Natural killer cell (primary cell): ENCODE measurements around the gene OLA1. TPM values are rescaled to one million over a fixed set of nuclear protein-coding genes. Genes with fewer than 3 reads are reported as not detected.

Experiments
- ATAC-seq, 3 donors: fragments of 150-1000 bp in 2 of 3; fragments of 200-7000 bp in 1 of 3; cut with Tn5 transposase; 1 replicate in 1 of 3; 2 replicates in 2 of 3; pipeline ENCODE4 v1.10.0; 2021; ENCODE audit warnings: mild to moderate bottlenecking in 2 of 3, moderate library complexity in 2 of 3
- DNase-seq, 2 donors: peaks; one replicate each; pipeline versions ENCODE4 v3.0.0 to v3.0.0-alpha.2; 2013 to 2021; ENCODE audit warnings: mixed read lengths in 1 of 2
- H3K27ac ChIP-seq: one replicate; pipeline ENCODE4 v1.5.1; 2013; ENCODE audit warnings: mild to moderate bottlenecking, low read length
- H3K27me3 ChIP-seq: one replicate; pipeline ENCODE4 v1.6.1; 2013; ENCODE audit warnings: low read length; ENCODE audit not compliant: control insufficient read depth, insufficient read depth
- H3K36me3 ChIP-seq: one replicate; pipeline ENCODE4 v1.6.1; 2013; ENCODE audit warnings: low read length; ENCODE audit not compliant: control insufficient read depth, insufficient read depth
- H3K4me1 ChIP-seq: one replicate; pipeline ENCODE4 v1.6.1; 2013; ENCODE audit warnings: low read length; ENCODE audit not compliant: control insufficient read depth, insufficient read depth
- H3K4me3 ChIP-seq: one replicate; pipeline ENCODE4 v1.5.1; 2013; ENCODE audit warnings: low read length
- H3K9me3 ChIP-seq: one replicate; pipeline ENCODE4 v1.6.1; 2013; ENCODE audit warnings: low read length; ENCODE audit not compliant: control insufficient read depth, insufficient read depth
- H3K27ac Mint-ChIP-seq, 2 donors: one replicate each; pipeline ENCODE4 v1.8.0; 2022; ENCODE audit warnings: mild to moderate bottlenecking in 2 of 2, mixed read lengths in 2 of 2, moderate library complexity in 1 of 2
- H3K27me3 Mint-ChIP-seq, 2 donors: one replicate each; pipeline ENCODE4 v1.8.0; 2022; ENCODE audit warnings: low read depth in 2 of 2, mixed read lengths in 2 of 2
- H3K36me3 Mint-ChIP-seq: one replicate; pipeline ENCODE4 v1.8.0; 2022; ENCODE audit warnings: mixed read lengths
- H3K4me1 Mint-ChIP-seq, 2 donors: one replicate each; pipeline ENCODE4 v1.8.0; 2022; ENCODE audit warnings: mixed read lengths in 2 of 2
- H3K4me3 Mint-ChIP-seq: one replicate; pipeline ENCODE4 v1.8.0; 2022; ENCODE audit warnings: mild to moderate bottlenecking, moderate library complexity, mixed read lengths
- H3K9me3 Mint-ChIP-seq, 2 donors: one replicate each; pipeline ENCODE4 v1.8.0; 2022; ENCODE audit warnings: mixed read lengths in 2 of 2
- CTCF ChIP-seq: fragments of 200-600 bp; IDR thresholded peaks from one replicate; pipeline ENCODE4 v1.8.0; 2022; ENCODE audit warnings: antibody characterized with exemption
- WGBS: methylation state at CpG from one replicate; pipeline ENCODE4 v1.1.7; 2013; ENCODE audit warnings: missing lambda C conversion rate; ENCODE audit not compliant: insufficient coverage; 5-methylcytosine and 5-hydroxymethylcytosine counted together
- intact Hi-C: fragments of 100-400 bp; cut with micrococcal nuclease; formaldehyde crosslinking; loops from one replicate; pipeline ENCODE4 v1.14.2; 2022
- total RNA-seq, 4 donors: library from RNA; stranded (reverse); fragments of 120-200 nt in 1 of 4; gene quantifications; one replicate each; pipeline versions ENCODE4 v1.2.3 to v1.2.4, GENCODE V29; 2013 to 2022

The OLA1 gene
- total RNA-seq, 3 donors from 2014 or later (not counting 1 experiment from before 2014, with no cell fraction given) = 42.3 to 45.9 (median 43.9) TPM

DNA sequence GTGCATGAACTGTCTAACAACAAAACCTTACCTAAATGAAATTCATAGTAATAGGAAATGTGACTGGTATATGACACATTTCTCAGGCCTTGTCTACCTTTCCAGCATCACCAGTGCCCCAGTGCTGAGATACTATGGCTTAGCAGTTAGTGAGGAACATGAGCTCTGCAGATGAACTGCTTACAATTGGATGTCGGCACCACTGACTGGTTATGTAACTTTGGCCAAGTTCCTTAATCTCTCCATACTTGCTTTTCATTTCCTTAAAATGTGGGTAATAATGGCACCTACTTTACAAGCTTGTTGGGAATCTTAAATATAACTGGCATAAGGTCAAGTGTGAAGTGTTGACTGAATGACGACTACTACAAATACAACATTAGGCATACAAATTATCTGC, 136.3 kb downstream of the OLA1 start:
- WGBS = 89% methylated on average over 1 of the region's 2 CpGs
- Histone ChIP-seq H3K9me3 (no peaks in the 10 kb centered on the region), H3K27ac (no peak overlapping the region), H3K27me3 (no peaks in the 10 kb centered on the region), H3K4me3 (no peak overlapping the region), H3K4me1 (no peaks in the 10 kb centered on the region), H3K36me3 (no peaks in the 10 kb centered on the region)
- Mint-ChIP-seq H3K4me1 (no peaks in the 10 kb centered on the region), H3K36me3 (no peaks in the 10 kb centered on the region), H3K4me3 (no peak overlapping the region), H3K27me3 (no peaks in the 10 kb centered on the region), H3K27ac (no peak overlapping the region), H3K9me3 (no peaks in the 10 kb centered on the region)
- no peak for DNase-seq
- intact Hi-C loops = no loop called here
- TF ChIP-seq CTCF = no peak
- no peak for ATAC-seq

GRCh38 chr2:174108579-174108978, 139.8 kb downstream of the OLA1 start:
- no peak for ATAC-seq
- TF ChIP-seq CTCF = no peak
- Histone ChIP-seq H3K4me1 (no peaks in the 10 kb centered on the region), H3K27ac (no peak overlapping the region), H3K36me3 (no peaks in the 10 kb centered on the region), H3K27me3 (no peaks in the 10 kb centered on the region), H3K4me3 (no peak overlapping the region), H3K9me3 (no peaks in the 10 kb centered on the region)
- Mint-ChIP-seq H3K27me3 (no peaks in the 10 kb centered on the region), H3K9me3 (no peaks in the 10 kb centered on the region), H3K4me3 (no peak overlapping the region), H3K27ac (no peak overlapping the region), H3K4me1 (peaks cover 0 to 2% of the 10 kb centered on the region in 2 donors), H3K36me3 (no peaks in the 10 kb centered on the region)
- 100% methylated on average over 1 of the region's 1 CpG for WGBS
- DNase-seq = no peak
- intact Hi-C loops = no loop called here

DNA sequence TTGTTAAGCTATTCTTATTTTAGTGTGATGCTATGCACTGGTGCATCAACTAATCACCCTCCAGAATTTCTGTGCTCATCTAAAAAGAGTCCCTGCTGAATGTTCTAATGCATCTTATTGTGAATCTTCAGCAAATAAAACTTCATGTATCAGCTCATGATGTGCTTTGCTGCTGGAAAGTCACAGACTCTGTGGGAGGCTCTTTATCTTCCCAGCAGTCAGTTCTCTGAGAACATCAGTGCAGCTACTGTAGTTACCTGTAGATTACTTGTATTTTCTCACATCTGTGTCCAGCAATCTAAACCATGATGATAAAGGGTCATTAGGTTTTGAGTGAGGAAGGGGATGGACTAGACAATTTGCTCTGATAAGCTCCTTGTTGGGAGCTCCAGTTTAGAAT, 141.6 kb downstream of the OLA1 start:
- no peaks in the 10 kb centered on the region for H3K9me3 ChIP-seq
- H3K27me3 Mint-ChIP-seq = no peaks in the 10 kb centered on the region
- no peak overlapping the region for H3K27ac ChIP-seq
- H3K36me3 Mint-ChIP-seq = no peaks in the 10 kb centered on the region
- no peaks in the 10 kb centered on the region for H3K9me3 Mint-ChIP-seq
- peaks cover 0 to 4% of the 10 kb centered on the region in 2 donors for H3K4me1 Mint-ChIP-seq
- ATAC-seq (no peak), DNase-seq (no peak)
- no peak overlapping the region for H3K4me3 Mint-ChIP-seq
- H3K27me3 ChIP-seq = no peaks in the 10 kb centered on the region
- no peaks in the 10 kb centered on the region for H3K36me3 ChIP-seq
- H3K4me3 ChIP-seq = no peak overlapping the region
- H3K27ac Mint-ChIP-seq = no peak overlapping the region
- H3K4me1 ChIP-seq = no peaks in the 10 kb centered on the region
- TF ChIP-seq CTCF = no peak
- intact Hi-C loops = no loop called here

DNA sequence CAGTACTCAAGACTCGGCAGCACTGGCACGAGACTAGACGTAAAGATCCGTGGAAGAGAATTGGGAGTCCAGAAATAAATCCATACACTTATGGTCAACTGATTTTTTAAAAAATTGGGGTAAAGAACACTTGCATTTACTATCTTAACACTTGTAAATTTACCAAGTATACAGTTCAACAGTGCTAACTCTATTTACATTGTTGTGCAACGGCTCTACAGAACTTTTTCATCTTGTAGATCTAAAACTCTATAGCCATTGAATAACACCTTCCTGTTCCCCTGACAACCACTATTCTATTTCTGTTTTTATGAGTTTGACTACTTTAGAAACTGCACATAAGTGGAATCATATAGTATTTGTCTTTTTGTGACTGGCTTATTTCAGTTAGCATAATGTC, 153.8 kb downstream of the OLA1 start:
- TF ChIP-seq CTCF = no peak
- no peak overlapping the region for H3K4me3 Mint-ChIP-seq

More for the DNA sequence above, 153.8 kb downstream of the OLA1 start:
- ATAC-seq = no peak
- no peaks in the 10 kb centered on the region for H3K36me3 Mint-ChIP-seq
- no peaks in the 10 kb centered on the region for H3K4me1 Mint-ChIP-seq
- WGBS = 100% methylated on average over 4 of the region's 5 CpGs
- no peaks in the 10 kb centered on the region for H3K36me3 ChIP-seq
- DNase-seq = no peak
- H3K27me3 ChIP-seq = no peaks in the 10 kb centered on the region
- intact Hi-C loops = no loop called here
- no peaks in the 10 kb centered on the region for H3K9me3 Mint-ChIP-seq
- H3K27ac ChIP-seq = no peak overlapping the region
- H3K4me3 ChIP-seq = no peak overlapping the region
- no peaks in the 10 kb centered on the region for H3K9me3 ChIP-seq
- no peaks in the 10 kb centered on the region for H3K27me3 Mint-ChIP-seq
- no peaks in the 10 kb centered on the region for H3K4me1 ChIP-seq
- H3K27ac Mint-ChIP-seq = no peak overlapping the region
